IMR-90 (cell line): ENCODE measurements around the gene SCNM1. TPM values are rescaled to one million over a fixed set of nuclear protein-coding genes. Genes with fewer than 3 reads are reported as not detected.

Source experiments
- CTCF ChIP-seq: conservative IDR thresholded peaks from 2 replicates; pipeline ENCODE4 v1.5.1; 2012; ENCODE audit warnings: mild to moderate bottlenecking, low read depth, low read length, improper control_type of control experiment
- polyA plus RNA-seq, 3 experiments: library from polyadenylated mRNA; depleted of rRNA; stranded (reverse); fragments of >200 nt; gene quantifications; 2 replicates each; pipeline ENCODE4 v1.2.3, GENCODE V29; 2012; ENCODE audit warnings: low replicate concordance in 1 of 3
- total RNA-seq: library from RNA; depleted of rRNA; stranded (reverse); fragments of >200 nt; gene quantifications from 2 replicates; pipeline ENCODE4 v1.2.3, GENCODE V29; 2012

Gene SCNM1
- total and polyA plus RNA-seq, 2 of the 4 experiments (the other 2 are of a cell fraction), result 27.4 to 33.2 TPM

DNA sequence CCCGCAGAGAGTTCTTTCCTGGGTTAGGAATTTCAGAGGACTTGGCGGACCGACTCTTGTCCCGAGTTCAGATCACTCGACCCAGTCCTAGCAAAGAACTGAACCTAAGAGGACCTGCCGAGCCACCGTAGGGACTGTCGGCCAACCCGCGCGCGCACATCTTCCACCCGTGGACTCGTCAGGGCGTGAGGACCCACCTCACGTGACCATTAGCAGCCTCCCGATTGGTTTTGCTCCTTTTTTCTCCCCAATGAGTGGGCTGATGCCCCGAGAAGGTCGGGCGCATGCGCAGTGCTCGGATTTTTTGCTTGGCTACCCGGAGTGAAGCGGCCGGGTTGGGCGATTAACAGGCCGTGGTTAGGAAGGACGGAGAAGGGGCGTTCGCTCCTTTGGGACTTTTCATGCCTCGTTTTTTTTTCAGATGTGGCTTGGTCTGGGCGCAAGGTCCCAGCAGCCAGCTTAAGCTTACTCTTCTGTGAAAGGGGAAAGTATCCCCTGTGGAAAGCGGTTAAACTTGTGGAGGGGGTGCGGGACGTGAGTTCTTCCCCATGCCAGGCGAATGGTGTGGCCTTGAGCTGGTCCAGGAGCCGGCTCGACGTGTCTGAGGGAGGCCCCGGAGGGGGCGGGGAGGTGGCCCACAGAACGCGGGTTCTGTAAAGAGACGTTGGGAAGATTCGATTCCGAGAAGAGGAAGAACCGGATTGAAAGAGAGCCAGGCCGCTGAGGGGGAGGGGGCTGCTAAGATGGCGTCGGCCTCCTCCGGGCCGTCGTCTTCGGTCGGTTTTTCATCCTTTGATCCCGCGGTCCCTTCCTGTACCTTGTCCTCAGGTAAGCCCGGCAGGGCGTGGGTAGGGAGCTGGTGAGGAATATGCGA, 32.5 kb downstream of the SCNM1 start, which contains the start of gene PIP5K1A (continued):
- no peak for TF ChIP-seq CTCF
